GM12878 (cell line): Measurements from ENCODE around the gene FOXK2. TPM values are rescaled to one million over a fixed set of nuclear protein-coding genes. Genes with fewer than 3 reads are reported as not detected.
A peak's percentile ranks its signal among the peaks of the same experiment; 100 is the strongest.

Experiments used
- BACH1 ChIP-seq: fragments of 450-650 bp; IDR thresholded peaks from 2 replicates; pipeline ENCODE4 v1.6.1; 2017; ENCODE audit warnings: mild to moderate bottlenecking, borderline replicate concordance
- BCL11A ChIP-seq: IDR thresholded peaks from 2 replicates; pipeline ENCODE4 v1.6.1; 2011; ENCODE audit warnings: low read depth, low read length
- BHLHE40 ChIP-seq, 2 experiments: fragments of 450-650 bp in 1 of 2; IDR thresholded peaks; 2 replicates each; pipeline ENCODE4 v1.6.1; 2011 to 2017; ENCODE audit warnings: low read depth in 2 of 2, borderline replicate concordance in 1 of 2, improper control_type of control experiment in 1 of 2, low read length in 1 of 2, mild to moderate bottlenecking in 1 of 2
- CHD2 ChIP-seq: IDR thresholded peaks from 2 replicates; pipeline ENCODE4 v1.6.1; 2011; ENCODE audit warnings: low read depth, low read length, improper control_type of control experiment, borderline replicate concordance
- CREB1 ChIP-seq: IDR thresholded peaks from 2 replicates; pipeline ENCODE4 v1.6.1; 2012; ENCODE audit warnings: low read depth, mild to moderate bottlenecking, inconsistent platforms
- CTCF ChIP-seq, 3 experiments: IDR thresholded peaks in 2 of 3; conservative IDR thresholded peaks in 1 of 3; 2 replicates each; pipeline ENCODE4 v1.5.1; 2011; ENCODE audit warnings: low read depth in 3 of 3, low read length in 3 of 3, mild to moderate bottlenecking in 3 of 3, control low read depth in 2 of 3, moderate library complexity in 2 of 3, inconsistent platforms in 1 of 3, mixed read lengths in 1 of 3; ENCODE audit not compliant: control insufficient read depth in 2 of 3, insufficient read depth in 1 of 3; ENCODE audit errors: extremely low read depth in 1 of 3
- GABPA ChIP-seq: IDR thresholded peaks from 2 replicates; pipeline ENCODE4 v1.6.1; 2014; ENCODE audit warnings: antibody characterized with exemption, low read depth, mild to moderate bottlenecking, inconsistent platforms
- IKZF2 ChIP-seq, 2 experiments: fragments of 450-650 bp; IDR thresholded peaks; 2 replicates each; pipeline ENCODE4 v1.6.1; 2017; ENCODE audit warnings: mild to moderate bottlenecking in 2 of 2, moderate library complexity in 2 of 2
- IRF4 ChIP-seq: IDR thresholded peaks from 2 replicates; pipeline ENCODE4 v1.6.1; 2011; ENCODE audit warnings: low read depth, low read length
- JUNB ChIP-seq: IDR thresholded peaks from 2 replicates; pipeline ENCODE4 v1.6.1; 2016; ENCODE audit warnings: antibody characterized with exemption, mild to moderate bottlenecking
- LARP7 ChIP-seq: fragments of 450-650 bp; IDR thresholded peaks from 2 replicates; pipeline ENCODE4 v1.6.1; 2017; ENCODE audit warnings: mild to moderate bottlenecking
- MEF2A ChIP-seq: IDR thresholded peaks from 2 replicates; pipeline ENCODE4 v1.6.1; 2011; ENCODE audit warnings: low read depth, mild to moderate bottlenecking, low read length, moderate library complexity; ENCODE audit not compliant: insufficient read depth
- MTA2 ChIP-seq: fragments of 450-650 bp; IDR thresholded peaks from 2 replicates; pipeline ENCODE4 v1.6.1; 2016; ENCODE audit warnings: low read depth, mild to moderate bottlenecking, moderate library complexity
- MYC ChIP-seq: IDR thresholded peaks from 2 replicates; pipeline ENCODE4 v1.6.1; 2011; ENCODE audit warnings: mild to moderate bottlenecking, low read length, moderate library complexity, inconsistent platforms; ENCODE audit not compliant: insufficient read depth, insufficient replicate concordance, insufficient read length, severe bottlenecking
- PKNOX1 ChIP-seq: fragments of 450-650 bp; IDR thresholded peaks from 2 replicates; pipeline ENCODE4 v1.6.1; 2016; ENCODE audit warnings: mild to moderate bottlenecking
- RELA ChIP-seq: fragments of 450-650 bp; IDR thresholded peaks from 2 replicates; pipeline ENCODE4 v1.8.0; 2014; ENCODE audit warnings: borderline replicate concordance; ENCODE audit not compliant: partially characterized antibody
- SIN3A ChIP-seq: IDR thresholded peaks from 2 replicates; pipeline ENCODE4 v1.6.1; 2012; ENCODE audit warnings: low read depth, low read length, improper control_type of control experiment
- SKIL ChIP-seq: fragments of 450-650 bp; IDR thresholded peaks from 2 replicates; pipeline ENCODE4 v1.6.1; 2017; ENCODE audit warnings: mild to moderate bottlenecking, low read depth, inconsistent platforms; ENCODE audit not compliant: poor library complexity, severe bottlenecking
- SMAD1 ChIP-seq: fragments of 450-650 bp; IDR thresholded peaks from 2 replicates; pipeline ENCODE4 v1.6.1; 2018; ENCODE audit warnings: mild to moderate bottlenecking, low read depth; ENCODE audit not compliant: partially characterized antibody
- TAF1 ChIP-seq: IDR thresholded peaks from 2 replicates; pipeline ENCODE4 v1.6.1; 2011; ENCODE audit warnings: mild to moderate bottlenecking, low read depth, low read length, borderline replicate concordance
- TARDBP ChIP-seq: IDR thresholded peaks from 2 replicates; pipeline ENCODE4 v1.6.1; 2016; ENCODE audit warnings: borderline replicate concordance
- TBL1XR1 ChIP-seq: IDR thresholded peaks from 2 replicates; pipeline ENCODE4 v1.6.1; 2012; ENCODE audit warnings: low read depth, low read length, improper control_type of control experiment
- USF2 ChIP-seq: IDR thresholded peaks from 2 replicates; pipeline ENCODE4 v1.6.1; 2011; ENCODE audit warnings: low read depth, low read length, improper control_type of control experiment, borderline replicate concordance
- ZSCAN29 ChIP-seq: fragments of 450-650 bp; IDR thresholded peaks from 2 replicates; pipeline ENCODE4 v1.6.1; 2017; ENCODE audit warnings: mild to moderate bottlenecking, moderate library complexity
- polyA plus RNA-seq, 11 experiments: library from polyadenylated mRNA; depleted of rRNA in 4 of 11; unstranded in 6 of 11; stranded (reverse) in 5 of 11; fragments of >200 nt; fragmentation: Nextera tagmentation in 4 of 11; fragmentation: Illumina TruSeq in 1 of 11; extraction: Ambion mirVana in 4 of 11; extraction: Trizol in 1 of 11; gene quantifications; 1 replicate in 1 of 11; 2 replicates in 10 of 11; pipeline versions ENCODE4 v1.2.1 to v1.2.3, GENCODE V29; 2011 to 2016; ENCODE audit warnings: inconsistent platforms in 2 of 11, missing spikeins in 2 of 11, low read depth in 1 of 11
- total RNA-seq, 4 experiments: library from RNA; depleted of rRNA in 3 of 4; stranded (reverse); fragments of >200 nt in 3 of 4; fragmentation: Illumina TruSeq in 1 of 4; extraction: Trizol in 1 of 4; gene quantifications; 2 replicates each; pipeline versions ENCODE4 v1.2.1 to v1.2.3, GENCODE V29; 2013 to 2021

Gene FOXK2
- total and polyA plus RNA-seq, 10 of the 15 experiments (the other 5 are each of a cell fraction or from before 2014, with no cell fraction given) = 2.4 to 56.8 (median 34.4) TPM

- TF ChIP-seq CHD2 (no peak), BCL11A (no peak), MYC (peak; percentile 16), CTCF (IDR thresholded peaks at IDR 0.05 in 2 of 3, conservative IDR thresholded peaks at IDR 0.05 in 1 of 3; ENCODE audit: control insufficient read depth in 2 of 3, extremely low read depth in 1 of 3, insufficient read depth in 1 of 3, low read depth in 3 of 3, low read length in 3 of 3) (no peak), MTA2 (no peak), GABPA (no peak), IKZF2 (IDR thresholded peaks at IDR 0.05) (peak; percentile 12 to 21; a peak in 2 of 4 replicates), RELA (no peak), PKNOX1 (no peak), LARP7 (peak; percentile 72), ZSCAN29 (no peak), TBL1XR1 (no peak), SKIL (no peak), TAF1 (no peak), BHLHE40 (IDR thresholded peaks at IDR 0.05; ENCODE audit: borderline replicate concordance in 1 of 2, low read depth in 2 of 2, low read length in 1 of 2) (peak; percentile 39 to 42; a peak in 2 of 4 replicates), CREB1 (no peak), MEF2A (no peak), USF2 (no peak), BACH1 (peak; percentile 55; the same call in 1 of the 2 replicates), TARDBP (no peak), SMAD1 (no peak), JUNB (no peak), SIN3A (0 out of 2 replicates have a peak, but pooled peaks have one; percentile 63), IRF4 (peak; percentile 71; the same call in 1 of the 2 replicates)
Measured at GRCh38 chr17:82519971-82520903, 705 bp downstream of the FOXK2 start (continued).
